HepG2 (cell line): ENCODE measurements around the gene THSD4. TPM values are rescaled to one million over a fixed set of nuclear protein-coding genes. Genes with fewer than 3 reads are reported as not detected.

Experiments used
- ARHGAP35 ChIP-seq: sonication (generic); formaldehyde crosslinking; IDR thresholded peaks from 2 replicates; pipeline ENCODE4 v1.9.0; 2022; ENCODE audit warnings: mild to moderate bottlenecking, inconsistent platforms, moderate library complexity, missing genetic modification reagents, borderline replicate concordance
- HES4 ChIP-seq: sonication (generic); formaldehyde crosslinking; IDR thresholded peaks from 2 replicates; pipeline ENCODE4 v1.9.0; 2021; ENCODE audit warnings: mild to moderate bottlenecking, missing genetic modification reagents, borderline replicate concordance
- HNF4A ChIP-seq: sonication (generic); formaldehyde crosslinking; IDR thresholded peaks from 2 replicates; pipeline ENCODE4 v1.4.0; 2020; ENCODE audit warnings: missing genetic modification reagents
- MEIS1 ChIP-seq: sonication (generic); formaldehyde crosslinking; IDR thresholded peaks from 2 replicates; pipeline ENCODE4 v1.9.0; 2021; ENCODE audit warnings: mild to moderate bottlenecking, missing genetic modification reagents, moderate library complexity, borderline replicate concordance
- ZFY ChIP-seq: sonication (generic); formaldehyde crosslinking; IDR thresholded peaks from 2 replicates; pipeline ENCODE4 v1.4.0; 2020; ENCODE audit warnings: missing genetic modification reagents
- ZNF124 ChIP-seq: sonication (generic); formaldehyde crosslinking; IDR thresholded peaks from 2 replicates; pipeline ENCODE4 v1.4.0; 2020; ENCODE audit warnings: missing genetic modification reagents
- ZNF329 ChIP-seq: sonication (generic); formaldehyde crosslinking; IDR thresholded peaks from 2 replicates; pipeline ENCODE4 v1.9.0; 2021; ENCODE audit warnings: low read depth, mild to moderate bottlenecking, missing genetic modification reagents
- ZSCAN31 ChIP-seq: sonication (generic); formaldehyde crosslinking; IDR thresholded peaks from 2 replicates; pipeline ENCODE4 v1.5.0; 2020; ENCODE audit warnings: low read depth, mild to moderate bottlenecking, missing genetic modification reagents
- polyA plus RNA-seq, 8 experiments: library from polyadenylated mRNA; depleted of rRNA in 3 of 8; stranded (reverse) in 7 of 8; unstranded in 1 of 8; fragments of >200 nt; fragmentation: Illumina TruSeq in 4 of 8; extraction: Trizol in 4 of 8; gene quantifications; 2 replicates each; pipeline versions ENCODE4 v1.2.1 to v1.2.3, GENCODE V29; 2011 to 2016; ENCODE audit warnings: low read depth in 4 of 8, missing spikeins in 1 of 8, mixed read lengths in 1 of 8; ENCODE audit not compliant: insufficient read depth in 1 of 8
- total RNA-seq, 5 experiments: library from RNA; depleted of rRNA; stranded (reverse); fragments of >200 nt; fragmentation: Illumina TruSeq; extraction: Trizol; gene quantifications; 2 replicates each; pipeline ENCODE4 v1.2.3, GENCODE V29; 2016; ENCODE audit warnings: low read depth in 1 of 5
- TF ChIP-seq, protein P1 (sequence below): sonication (generic); formaldehyde crosslinking; IDR thresholded peaks from one replicate; pipeline ENCODE4 v1.5.1; 2020; ENCODE audit warnings: mild to moderate bottlenecking, missing genetic modification reagents; ENCODE audit errors: not compliant biosample characterization
- TF ChIP-seq, protein P2 (sequence below): sonication (generic); formaldehyde crosslinking; IDR thresholded peaks from 2 replicates; pipeline ENCODE4 v1.5.0; 2020; ENCODE audit warnings: mild to moderate bottlenecking, missing genetic modification reagents
- TF ChIP-seq, protein P3 (sequence below): sonication (generic); formaldehyde crosslinking; IDR thresholded peaks from 2 replicates; pipeline ENCODE4 v1.4.0; 2020; ENCODE audit warnings: mild to moderate bottlenecking, low read depth, missing genetic modification reagents

THSD4 gene
- total and polyA plus RNA-seq, 2 of the 13 experiments (the other 11 are each of a cell fraction or from before 2014, with no cell fraction given) = 0.07 to 0.21 TPM

DNA sequence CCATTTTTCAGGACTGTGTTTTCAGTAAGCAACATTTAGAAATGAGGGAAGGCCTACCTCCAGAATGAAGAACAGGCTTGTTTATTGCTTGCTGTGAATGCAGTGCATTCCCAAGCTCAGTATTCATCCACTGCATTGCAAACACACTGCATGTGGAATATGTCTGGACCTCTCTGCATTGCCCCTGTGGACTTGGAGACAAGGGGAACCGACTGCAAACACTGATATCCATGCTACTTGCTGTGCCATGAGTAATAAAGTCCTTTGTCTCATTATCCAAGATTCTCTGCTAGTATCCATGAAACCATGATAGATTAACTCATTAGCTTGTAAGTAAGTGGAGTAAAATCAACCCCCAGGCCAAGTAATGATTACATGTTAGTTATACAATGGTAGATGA lies 393.9 kb downstream of the THSD4 start (continued):
- TF ChIP-seq, protein P1, sequence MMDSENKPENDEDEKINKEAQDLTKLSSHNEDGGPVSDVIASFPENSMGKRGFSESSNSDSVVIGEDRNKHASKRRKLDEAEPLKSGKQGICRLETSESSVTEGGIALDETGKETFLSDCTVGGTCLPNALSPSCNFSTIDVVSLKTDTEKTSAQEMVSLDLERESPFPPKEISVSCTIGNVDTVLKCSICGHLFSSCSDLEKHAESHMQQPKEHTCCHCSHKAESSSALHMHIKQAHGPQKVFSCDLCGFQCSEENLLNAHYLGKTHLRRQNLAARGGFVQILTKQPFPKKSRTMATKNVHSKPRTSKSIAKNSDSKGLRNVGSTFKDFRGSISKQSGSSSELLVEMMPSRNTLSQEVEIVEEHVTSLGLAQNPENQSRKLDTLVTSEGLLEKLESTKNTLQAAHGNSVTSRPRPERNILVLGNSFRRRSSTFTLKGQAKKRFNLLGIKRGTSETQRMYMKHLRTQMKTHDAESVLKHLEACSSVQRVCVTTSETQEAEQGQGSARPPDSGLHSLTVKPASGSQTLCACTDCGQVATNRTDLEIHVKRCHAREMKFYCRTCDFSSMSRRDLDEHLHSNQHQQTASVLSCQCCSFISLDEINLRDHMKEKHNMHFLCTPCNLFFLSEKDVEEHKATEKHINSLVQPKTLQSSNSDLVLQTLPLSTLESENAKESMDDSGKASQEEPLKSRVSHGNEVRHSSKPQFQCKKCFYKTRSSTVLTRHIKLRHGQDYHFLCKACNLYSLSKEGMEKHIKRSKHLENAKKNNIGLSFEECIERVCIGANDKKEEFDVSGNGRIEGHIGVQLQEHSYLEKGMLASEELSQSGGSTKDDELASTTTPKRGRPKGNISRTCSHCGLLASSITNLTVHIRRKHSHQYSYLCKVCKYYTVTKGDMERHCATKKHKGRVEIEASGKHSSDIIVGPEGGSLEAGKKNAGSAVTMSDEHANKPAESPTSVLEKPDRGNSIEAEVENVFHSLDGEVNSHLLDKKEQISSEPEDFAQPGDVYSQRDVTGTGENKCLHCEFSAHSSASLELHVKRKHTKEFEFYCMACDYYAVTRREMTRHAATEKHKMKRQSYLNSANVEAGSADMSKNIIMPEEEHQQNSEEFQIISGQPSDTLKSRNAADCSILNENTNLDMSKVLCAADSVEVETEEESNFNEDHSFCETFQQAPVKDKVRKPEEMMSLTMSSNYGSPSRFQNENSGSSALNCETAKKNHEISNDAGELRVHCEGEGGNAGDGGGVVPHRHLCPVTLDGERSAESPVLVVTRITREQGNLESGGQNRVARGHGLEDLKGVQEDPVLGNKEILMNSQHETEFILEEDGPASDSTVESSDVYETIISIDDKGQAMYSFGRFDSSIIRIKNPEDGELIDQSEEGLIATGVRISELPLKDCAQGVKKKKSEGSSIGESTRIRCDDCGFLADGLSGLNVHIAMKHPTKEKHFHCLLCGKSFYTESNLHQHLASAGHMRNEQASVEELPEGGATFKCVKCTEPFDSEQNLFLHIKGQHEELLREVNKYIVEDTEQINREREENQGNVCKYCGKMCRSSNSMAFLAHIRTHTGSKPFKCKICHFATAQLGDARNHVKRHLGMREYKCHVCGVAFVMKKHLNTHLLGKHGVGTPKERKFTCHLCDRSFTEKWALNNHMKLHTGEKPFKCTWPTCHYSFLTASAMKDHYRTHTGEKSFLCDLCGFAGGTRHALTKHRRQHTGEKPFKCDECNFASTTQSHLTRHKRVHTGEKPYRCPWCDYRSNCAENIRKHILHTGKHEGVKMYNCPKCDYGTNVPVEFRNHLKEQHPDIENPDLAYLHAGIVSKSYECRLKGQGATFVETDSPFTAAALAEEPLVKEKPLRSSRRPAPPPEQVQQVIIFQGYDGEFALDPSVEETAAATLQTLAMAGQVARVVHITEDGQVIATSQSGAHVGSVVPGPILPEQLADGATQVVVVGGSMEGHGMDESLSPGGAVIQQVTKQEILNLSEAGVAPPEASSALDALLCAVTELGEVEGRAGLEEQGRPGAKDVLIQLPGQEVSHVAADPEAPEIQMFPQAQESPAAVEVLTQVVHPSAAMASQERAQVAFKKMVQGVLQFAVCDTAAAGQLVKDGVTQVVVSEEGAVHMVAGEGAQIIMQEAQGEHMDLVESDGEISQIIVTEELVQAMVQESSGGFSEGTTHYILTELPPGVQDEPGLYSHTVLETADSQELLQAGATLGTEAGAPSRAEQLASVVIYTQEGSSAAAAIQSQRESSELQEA (CRISPR knock-in tag) = no peak
- TF ChIP-seq ARHGAP35 (CRISPR knock-in tag) (no peak), ZSCAN31 (CRISPR knock-in tag) (no peak), ZFY (CRISPR knock-in tag) (no peak), ZNF329 (CRISPR knock-in tag) (no peak), ZNF124 (CRISPR knock-in tag) (no peak), HES4 (CRISPR knock-in tag) (no peak), HNF4A (CRISPR knock-in tag) (no peak), MEIS1 (CRISPR knock-in tag) (no peak)
- TF ChIP-seq, protein P2, sequence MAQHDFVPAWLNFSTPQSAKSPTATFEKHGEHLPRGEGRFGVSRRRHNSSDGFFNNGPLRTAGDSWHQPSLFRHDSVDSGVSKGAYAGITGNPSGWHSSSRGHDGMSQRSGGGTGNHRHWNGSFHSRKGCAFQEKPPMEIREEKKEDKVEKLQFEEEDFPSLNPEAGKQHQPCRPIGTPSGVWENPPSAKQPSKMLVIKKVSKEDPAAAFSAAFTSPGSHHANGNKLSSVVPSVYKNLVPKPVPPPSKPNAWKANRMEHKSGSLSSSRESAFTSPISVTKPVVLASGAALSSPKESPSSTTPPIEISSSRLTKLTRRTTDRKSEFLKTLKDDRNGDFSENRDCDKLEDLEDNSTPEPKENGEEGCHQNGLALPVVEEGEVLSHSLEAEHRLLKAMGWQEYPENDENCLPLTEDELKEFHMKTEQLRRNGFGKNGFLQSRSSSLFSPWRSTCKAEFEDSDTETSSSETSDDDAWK (CRISPR knock-in tag) = no peak
- TF ChIP-seq, protein P3, sequence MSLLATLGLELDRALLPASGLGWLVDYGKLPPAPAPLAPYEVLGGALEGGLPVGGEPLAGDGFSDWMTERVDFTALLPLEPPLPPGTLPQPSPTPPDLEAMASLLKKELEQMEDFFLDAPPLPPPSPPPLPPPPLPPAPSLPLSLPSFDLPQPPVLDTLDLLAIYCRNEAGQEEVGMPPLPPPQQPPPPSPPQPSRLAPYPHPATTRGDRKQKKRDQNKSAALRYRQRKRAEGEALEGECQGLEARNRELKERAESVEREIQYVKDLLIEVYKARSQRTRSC = no peak
- TF ChIP-seq, all 625 proteins: peak for 0
